GM19099 (cell line): Measurements from ENCODE around the gene RNF187.

Source experiments
- POLR2A ChIP-seq: IDR thresholded peaks from 3 replicates; pipeline ENCODE4 v1.6.1; 2011; ENCODE audit warnings: low read depth; ENCODE audit not compliant: insufficient read length; ENCODE audit errors: extremely low read depth

The RNF187 gene

DNA sequence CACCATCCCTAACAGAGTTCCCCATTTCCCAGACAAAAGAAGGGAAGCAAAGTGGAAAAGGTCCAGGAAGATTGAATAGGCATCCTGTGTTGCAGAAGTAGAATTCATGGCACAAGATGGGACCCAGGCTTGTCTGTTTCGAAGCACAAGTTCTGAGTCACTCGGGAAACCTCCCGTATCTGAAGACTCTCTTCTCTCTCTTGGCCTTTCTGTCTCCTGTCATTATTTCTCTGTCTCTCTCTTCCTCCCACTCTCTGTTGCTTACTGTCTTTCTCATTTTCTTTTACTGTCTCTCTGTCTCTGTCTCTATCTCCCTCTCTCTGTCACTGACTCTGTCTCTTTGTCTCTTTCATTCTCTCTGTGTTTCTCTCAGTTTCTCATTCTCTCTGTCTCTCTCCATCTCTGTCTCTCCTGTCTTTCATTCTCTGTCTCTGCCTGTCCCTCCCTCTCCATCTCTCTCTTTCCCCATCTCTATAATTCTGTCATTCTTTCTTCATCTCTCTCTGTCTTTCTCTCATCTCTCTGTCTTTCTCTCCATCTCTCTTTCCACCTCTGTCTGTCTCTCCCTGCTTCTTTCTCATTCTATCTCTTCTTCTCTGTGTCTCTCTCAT, 23.7 kb downstream of the RNF187 start:
- TF ChIP-seq POLR2A: no peak

DNA sequence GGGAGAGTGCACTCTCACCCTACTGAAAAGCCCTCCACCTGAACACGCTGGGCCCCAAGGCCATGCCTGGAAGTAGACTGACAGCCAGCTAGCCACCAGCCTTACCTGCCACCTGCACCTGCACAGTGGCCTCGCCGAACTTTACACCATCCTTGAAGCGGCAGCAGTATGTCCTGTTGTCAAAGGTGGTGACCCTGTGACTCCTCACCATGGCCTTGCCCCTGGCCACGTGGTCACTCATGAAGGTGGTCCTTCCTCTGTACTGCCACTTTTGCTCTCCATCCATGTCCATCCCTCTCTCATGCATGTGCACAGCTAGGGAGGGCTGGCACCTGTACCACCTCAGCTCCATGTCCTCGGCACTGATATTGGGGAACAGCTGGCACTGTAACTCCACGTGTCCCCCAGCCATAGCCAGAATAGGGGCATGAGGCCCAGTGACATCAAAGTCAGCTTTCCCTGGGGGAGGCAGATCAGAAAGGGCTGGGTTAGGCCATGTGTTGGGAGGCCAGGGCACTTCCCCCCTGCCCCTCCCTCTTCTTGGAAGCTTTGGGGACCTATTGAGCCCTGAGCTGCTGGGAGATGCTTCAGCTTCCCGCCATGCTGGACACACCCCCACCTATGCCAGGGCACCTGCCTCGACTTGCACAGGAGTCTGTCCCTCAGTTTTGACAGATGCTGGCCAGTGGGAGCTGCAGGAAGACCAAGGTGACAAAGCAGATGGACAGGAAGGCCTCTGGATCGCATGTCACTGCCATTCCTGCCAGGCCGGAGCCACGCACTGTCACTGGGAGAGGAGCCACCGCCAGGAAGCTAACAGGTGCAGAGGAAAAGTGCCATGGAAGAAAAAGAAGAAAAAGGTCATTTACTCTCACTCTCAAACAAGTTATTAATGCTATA, 24.6 kb downstream of the RNF187 start:
- no peak for TF ChIP-seq POLR2A

DNA sequence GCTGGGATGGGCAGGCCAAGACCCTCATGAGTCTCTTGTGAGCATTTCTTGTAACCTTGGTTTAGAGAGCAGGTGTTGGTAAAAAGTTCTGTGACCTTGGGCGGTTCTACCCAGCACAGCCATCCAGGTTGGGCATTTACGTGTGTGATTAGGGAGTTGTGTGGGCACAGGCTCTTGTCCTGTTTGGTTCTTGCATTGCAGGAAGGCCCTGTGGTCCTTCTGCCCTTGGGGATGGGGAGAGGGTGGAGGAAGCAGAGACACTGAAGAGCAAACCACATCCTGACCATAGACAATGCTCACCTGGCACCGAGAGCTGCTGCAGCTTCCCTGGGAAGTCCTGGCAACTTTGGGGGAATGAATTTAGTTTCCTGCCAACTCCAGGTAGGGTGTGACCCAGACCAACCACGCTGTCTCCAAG, 25.6 kb downstream of the RNF187 start:
- TF ChIP-seq POLR2A: no peak

DNA sequence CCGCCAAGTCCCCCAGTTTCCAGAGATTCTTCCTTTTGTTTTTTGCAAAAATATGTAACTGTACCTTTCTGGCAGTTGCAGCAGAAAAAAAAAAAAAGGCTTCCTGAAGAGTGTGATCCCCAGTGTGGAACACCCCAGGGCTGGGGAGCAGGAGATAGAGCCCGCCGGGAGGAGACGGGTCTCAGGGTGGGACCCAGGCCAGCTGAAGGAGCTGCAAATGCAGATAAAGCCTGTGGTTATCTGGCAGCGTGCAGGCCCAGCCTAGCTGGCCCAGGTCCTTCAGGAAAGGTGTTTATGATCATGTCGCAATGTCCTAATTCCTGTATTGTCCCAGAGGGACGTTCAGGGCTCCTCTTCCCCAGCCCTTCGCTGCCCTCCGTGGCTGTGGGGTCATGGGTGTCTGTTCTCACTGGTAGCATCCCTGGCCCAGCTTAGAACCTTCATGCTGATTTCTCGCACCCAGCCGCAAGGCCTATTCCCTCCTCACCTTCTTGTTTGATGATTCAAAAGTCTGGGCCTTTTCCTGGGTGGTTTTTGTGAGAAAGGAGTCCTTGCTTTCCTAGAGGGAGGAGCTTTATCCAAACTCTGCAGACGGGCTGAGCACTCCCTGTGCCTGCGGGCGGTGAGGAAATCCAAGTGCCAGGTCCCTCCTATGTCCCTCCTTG, 26.2 kb downstream of the RNF187 start:
- no peak for TF ChIP-seq POLR2A

DNA sequence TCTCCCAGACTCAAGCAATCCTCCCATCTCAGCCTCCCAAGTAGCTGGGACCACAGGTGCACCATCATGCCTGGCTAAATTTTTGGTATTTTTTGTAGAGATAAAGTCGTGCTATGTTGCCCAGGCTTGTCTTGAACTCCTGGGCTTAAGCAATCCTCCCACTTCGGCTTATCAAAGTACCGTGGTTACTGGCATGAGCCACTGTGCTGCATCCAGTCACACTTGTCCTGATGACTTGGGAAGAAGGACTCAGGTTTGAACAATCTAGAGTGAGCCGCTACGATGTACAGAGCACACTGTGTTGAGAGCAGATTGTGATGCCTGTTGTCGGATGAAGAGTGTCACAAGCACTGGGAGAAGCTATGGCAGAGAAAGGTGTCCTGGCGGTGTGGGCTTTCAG, 27.2 kb downstream of the RNF187 start:
- TF ChIP-seq POLR2A: no peak

DNA sequence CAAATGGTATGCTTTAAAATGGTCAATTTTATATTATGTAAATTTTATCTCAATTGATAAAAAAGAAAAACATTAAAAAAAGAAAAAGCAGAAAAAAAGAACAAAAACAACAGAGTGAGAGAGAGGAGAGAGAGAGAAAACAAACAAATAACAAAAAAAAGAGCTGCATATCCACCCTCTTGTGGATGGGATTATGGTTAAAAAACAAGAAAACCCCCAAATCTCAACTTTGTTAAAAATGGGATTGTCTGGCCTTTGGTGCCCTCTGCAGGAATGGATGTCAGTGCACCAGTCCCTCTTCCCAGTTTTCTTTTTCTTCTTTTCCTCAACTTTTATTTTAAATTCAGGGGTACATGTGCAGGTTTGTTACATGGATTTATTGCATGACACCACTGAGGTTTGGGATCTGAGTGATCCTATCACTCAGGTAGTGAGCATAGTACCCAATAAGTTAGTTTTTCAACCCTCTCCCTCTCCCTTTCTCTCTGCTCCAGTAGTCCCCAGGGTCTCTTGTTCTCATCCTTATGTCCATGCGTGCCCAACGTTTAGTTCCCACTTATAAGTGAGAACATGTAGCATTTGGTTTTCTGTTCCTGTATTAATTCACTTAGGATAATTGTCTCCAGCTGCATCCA, 28.1 kb downstream of the RNF187 start:
- TF ChIP-seq POLR2A: no peak

DNA sequence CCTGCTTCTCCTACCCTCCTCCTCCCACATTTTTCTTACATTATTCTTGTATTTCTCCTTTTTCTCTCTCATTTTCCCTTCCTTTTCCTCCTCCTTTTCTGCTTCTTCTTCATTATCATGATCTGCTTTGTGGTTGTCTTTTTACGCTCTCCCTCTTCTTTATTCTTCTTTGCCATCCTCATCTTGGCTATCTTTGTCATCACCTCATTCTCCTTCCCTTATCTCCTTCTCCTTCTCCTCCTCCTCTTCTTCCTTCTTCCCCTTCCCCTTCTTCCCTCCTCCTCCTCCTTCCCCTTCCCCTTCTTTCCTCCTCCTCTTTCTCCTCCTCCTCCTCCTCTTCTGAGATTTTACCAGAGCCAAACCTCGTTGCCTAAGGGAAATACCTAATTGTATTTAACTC, 30.5 kb downstream of the RNF187 start:
- TF ChIP-seq POLR2A: no peak

DNA sequence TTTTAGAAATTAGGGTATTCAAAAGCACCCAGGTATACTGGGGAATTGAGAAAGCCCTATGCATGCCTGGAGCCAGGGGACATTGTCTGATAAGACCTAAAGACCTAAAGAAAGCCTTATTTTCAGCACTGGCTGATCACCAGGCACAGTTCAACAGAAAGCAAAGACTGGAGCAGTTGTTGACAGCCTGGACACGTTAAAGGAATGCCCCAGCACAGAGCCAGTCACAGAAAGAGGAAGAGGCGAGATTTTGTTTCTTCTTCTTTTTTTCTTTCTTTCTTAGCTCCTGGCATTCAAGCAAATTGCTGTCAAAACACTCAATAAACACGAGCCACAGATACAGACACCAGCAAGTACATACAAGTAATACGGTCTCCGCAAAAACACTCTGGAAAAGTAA, 40.4 kb downstream of the RNF187 start:
- TF ChIP-seq POLR2A: no peak

DNA sequence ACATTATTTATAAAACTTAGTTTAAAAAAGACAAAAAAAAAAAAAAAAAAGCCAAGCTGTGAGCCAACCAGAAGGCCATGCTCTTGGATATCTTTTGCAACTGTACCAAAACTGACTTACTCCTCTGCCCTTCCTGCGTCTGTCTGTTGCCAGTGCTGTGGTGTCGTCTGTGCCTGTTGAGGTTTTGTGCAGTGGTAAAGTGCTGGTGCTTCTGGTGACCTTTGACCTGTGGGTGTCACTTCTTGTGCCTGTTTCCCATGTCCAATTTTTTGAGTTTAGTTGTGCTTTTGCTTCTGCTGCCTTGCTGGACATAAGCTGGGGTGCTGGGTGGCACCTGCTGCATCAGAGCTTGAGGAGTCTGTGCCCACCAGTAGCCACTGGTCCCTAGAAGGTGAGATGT, 41.4 kb downstream of the RNF187 start:
- no peak for TF ChIP-seq POLR2A

DNA sequence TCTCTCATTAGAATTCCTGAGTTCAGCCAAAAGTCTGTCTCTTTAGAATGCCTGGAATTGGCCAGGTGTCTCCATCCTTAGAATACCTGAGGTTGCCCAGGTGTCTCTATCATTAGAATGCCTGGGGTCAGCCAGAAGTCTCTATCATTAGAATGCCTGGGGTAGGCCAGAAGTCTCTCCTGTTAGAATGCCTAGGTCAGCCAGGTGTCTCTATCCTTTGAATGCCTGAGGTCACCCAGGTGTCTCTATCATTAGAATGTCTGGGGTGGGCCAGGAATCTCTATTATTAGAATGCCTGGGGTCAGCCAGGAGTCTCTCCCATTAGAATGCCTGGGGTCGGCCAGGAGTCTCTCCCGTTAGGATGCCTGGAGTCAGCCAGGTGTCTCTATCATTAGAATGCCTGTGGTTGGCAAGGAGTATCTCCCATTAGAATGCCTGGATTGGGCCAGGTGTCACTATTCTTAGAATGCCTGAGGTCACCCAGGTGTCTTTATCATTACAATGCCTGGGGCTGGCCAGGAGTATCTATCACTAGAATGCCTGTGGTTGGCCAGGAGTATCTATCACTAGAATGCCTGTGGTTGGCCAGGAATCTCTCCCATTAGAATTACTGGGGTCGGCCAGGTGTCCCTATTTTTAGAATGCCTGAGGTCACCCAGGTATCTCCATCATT, 43.0 kb downstream of the RNF187 start:
- no peak for TF ChIP-seq POLR2A

DNA sequence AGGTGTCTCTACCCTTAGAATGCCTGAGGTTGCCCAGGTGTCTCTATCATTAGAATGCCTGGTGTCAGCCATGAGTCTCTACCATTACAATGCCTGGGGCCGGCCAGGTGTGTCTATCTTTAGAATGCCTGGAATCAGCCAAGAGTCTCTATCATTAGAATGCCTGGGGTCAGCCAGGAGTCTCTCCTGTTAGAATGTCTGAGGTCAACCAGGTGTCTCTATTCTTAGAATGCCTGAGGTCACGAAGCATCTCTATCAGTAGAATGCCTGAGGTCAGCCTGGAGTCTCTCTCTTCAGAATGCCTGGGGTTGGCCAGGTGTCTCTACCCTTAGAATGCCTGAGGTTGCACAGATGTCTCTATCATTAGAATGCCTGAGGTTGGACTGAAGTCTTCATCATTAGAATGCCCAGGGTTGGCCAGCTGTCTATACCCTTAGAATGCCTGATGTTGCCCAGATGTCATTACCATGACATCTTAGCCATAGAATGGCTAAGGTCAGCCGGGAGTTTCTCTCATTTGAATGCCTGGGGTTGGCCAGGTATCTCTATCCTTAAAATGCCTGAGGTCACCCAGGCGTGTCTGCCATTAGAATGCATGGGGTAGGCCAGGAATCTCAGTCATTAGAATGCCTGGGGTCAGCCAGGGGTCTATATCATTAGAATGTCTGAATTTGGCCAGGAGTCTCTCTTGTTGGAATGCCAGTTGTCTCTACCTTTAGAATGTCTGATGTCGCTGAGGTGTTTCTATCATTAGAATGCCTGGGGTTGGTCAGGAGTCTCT, 44.0 kb downstream of the RNF187 start:
- TF ChIP-seq POLR2A: no peak

DNA sequence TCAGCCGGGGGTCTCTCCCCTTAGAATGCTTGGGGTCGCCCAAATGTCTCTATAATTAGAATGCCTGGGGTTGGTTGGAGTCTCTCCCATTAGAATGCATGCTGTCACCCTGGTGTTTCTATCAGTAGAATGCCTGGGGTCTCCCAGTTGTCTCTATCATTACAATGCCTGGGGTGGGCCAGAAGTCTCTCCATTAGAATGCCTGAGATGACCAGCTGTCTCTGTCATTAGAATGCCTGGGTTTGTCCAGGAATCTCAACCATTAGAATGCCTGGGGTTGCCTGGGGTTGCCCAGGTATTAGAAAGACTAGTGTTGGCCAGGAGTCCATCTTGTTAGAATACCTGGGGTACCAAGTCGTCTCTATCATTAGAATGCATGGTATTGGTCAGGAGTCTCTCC, 51.6 kb downstream of the RNF187 start:
- no peak for TF ChIP-seq POLR2A

DNA sequence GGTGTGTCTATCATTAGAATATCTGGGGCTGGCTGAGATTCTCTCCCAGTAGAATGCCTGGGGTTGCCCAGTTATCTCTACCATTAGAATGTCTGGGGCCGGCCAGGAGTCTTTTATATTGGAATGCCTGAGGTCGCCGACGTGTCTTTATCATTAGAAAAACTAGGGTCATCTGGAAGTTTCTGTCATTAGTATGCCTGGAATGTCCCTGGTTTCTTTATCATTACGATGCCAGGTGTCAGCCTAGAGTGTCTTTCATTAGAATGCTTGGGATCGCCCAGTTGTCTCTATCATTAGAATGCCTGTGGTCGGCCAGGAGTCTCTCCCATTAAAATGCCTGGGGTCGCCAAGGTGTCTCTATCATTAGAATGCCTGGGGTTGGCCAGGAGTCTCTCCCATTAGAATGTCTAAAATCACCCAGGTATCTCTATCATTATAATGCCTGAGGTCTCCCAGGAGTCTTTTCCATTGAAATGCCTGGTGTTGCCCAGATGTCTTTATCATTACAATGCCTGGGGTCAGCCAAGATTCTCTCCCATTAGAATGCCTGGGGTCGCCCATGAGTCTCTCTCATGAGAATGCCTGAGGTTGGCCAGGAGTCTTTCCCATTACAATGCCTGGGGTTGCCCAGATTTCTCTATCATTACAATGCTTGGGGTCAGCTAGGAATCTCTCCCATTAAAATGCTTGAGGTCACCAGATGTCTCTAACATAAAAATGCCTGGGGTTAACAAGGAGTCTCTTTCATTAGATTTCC, 53.2 kb downstream of the RNF187 start:
- no peak for TF ChIP-seq POLR2A
